Epithelial cell of esophagus (primary cell): ENCODE data around the gene FYB1.

ENCODE experiments used
- DNase-seq: peaks from one replicate; pipeline ENCODE4 v3.0.0; 2010; ENCODE audit warnings: low read depth
- H3K4me3 ChIP-seq: 2 replicates; pipeline ENCODE4 v1.5.1; 2011; ENCODE audit warnings: mild to moderate bottlenecking, low read length, control low read depth
- TF ChIP-seq, protein P1 (sequence below): IDR thresholded peaks from 2 replicates; pipeline ENCODE4 v1.5.1; 2011; ENCODE audit warnings: low read depth, mild to moderate bottlenecking, low read length, control low read depth, inconsistent platforms; ENCODE audit not compliant: insufficient read depth; ENCODE audit errors: missing control alignments

The FYB1 gene

DNA sequence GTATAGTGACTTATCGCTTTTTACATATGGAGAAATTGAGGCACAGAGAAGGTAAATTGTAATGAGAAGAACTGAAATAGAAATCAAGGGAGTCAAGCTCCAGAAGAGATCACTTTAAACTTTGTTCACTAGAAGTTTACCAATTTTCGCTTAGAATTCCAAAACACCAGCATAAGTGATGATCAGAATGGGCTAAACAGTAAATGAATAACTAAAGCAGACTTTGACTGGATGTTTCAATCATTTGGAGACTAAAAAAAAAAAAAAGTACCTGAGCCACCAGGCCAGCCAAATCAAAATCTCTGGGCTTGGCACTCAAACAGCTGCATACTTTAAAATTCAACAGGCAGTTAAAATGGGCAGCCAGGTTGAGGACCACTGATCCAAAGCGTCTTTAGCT lies 38.2 kb upstream of the FYB1 start:
- TF ChIP-seq, protein P1, sequence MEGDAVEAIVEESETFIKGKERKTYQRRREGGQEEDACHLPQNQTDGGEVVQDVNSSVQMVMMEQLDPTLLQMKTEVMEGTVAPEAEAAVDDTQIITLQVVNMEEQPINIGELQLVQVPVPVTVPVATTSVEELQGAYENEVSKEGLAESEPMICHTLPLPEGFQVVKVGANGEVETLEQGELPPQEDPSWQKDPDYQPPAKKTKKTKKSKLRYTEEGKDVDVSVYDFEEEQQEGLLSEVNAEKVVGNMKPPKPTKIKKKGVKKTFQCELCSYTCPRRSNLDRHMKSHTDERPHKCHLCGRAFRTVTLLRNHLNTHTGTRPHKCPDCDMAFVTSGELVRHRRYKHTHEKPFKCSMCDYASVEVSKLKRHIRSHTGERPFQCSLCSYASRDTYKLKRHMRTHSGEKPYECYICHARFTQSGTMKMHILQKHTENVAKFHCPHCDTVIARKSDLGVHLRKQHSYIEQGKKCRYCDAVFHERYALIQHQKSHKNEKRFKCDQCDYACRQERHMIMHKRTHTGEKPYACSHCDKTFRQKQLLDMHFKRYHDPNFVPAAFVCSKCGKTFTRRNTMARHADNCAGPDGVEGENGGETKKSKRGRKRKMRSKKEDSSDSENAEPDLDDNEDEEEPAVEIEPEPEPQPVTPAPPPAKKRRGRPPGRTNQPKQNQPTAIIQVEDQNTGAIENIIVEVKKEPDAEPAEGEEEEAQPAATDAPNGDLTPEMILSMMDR = no peak
- H3K4me3 ChIP-seq = no peak overlapping the region
- no peak for DNase-seq

DNA sequence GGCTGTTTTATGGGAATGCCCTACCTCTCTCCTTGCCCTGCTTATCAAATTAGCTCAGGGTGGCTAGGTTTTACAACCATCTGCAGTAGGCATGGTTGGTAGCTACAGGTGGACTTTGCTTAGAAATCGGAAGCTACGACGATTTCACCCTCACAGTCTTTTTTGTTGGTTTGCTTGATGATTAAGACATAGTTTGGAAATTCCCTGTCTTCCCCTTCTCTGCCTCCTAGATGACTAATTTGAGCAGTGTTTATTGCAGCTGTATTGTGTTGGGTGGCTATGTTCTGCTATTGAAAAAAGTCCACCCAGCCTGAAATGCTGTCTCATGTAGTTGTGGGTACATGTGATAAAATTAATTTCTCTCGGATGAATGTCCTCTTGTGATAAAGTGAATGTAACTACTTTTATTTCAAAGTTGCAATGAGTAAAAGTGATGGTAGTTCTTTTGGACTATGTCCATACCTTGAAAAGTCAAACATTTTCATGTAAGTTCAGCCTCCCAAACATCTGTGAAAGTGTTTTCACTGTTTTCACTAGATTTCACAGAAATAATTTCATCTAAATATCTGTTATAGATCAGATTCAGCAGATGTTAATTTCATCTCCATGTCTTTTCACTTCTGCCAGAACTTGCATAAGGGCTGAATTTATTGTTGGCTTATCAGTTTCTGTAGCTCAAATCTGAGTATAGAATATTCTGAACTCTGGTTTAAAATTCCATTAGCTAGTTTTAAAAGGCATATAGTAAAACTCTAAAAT lies 37.3 kb upstream of the FYB1 start:
- peak; percentile 93 for DNase-seq
- no peak overlapping the region for H3K4me3 ChIP-seq
- TF ChIP-seq, protein P1 = no peak

DNA sequence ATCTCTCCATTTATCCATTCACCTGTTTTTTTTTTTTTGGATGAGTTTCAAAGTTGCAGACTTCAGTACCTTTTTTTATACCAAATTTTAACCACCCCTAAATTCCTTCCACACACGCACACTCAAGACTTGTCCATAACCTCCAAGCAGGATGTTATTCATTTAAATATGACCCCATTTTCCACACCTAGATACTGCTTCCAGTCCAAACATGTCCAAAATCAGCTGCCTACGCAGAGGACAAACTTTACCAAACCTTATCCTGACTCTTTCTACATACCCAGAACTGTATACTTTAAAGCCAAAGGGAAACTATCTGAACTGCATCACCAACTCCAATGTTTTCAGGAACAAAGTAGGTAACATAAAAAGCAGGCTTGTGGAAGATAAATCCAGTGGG lies 36.0 kb upstream of the FYB1 start:
- DNase-seq = peak; percentile 93
- no peak overlapping the region for H3K4me3 ChIP-seq
- TF ChIP-seq, protein P1 = no peak

DNA sequence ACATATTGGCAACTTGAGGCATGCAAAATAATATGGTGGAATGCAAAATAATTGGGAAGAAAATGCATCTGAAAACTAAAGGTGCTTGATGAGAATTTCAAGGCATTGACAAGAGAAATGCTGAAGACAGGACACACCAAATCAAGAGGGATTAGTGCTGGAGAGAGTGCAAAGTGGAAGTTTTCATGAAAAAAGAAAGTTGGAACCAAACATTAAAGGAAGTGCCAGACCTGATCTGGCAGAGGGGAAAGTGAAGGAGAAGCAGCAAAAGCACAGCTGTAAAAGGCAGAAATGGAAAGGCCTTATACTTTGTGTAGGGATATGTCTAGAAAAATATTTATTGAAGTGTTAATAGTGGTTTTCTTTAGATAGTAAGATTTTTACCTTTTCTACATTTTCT lies 35.3 kb upstream of the FYB1 start:
- H3K4me3 ChIP-seq = no peak overlapping the region
- no peak for DNase-seq
- TF ChIP-seq, protein P1 = no peak

DNA sequence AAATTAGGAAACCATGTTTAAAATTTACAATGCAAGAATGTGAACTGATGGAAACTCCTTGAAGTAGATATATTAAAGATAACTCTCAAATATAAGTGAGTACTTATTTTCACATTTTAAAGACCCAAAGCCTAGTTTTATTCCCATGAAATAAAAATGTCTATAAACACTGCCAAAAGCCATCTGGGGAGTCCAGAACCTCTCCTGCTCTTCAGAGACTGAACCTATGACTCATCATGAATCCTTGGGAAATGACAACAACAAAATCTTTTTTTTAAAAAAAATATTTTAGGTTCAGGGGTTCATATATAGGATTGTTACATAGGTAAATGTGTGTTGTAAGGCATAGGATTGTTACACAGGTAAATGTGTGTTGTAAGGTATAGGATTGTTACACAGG lies 33.8 kb upstream of the FYB1 start:
- H3K4me3 ChIP-seq = no peak overlapping the region
- peak; percentile 51 for DNase-seq
- TF ChIP-seq, protein P1 = no peak

DNA sequence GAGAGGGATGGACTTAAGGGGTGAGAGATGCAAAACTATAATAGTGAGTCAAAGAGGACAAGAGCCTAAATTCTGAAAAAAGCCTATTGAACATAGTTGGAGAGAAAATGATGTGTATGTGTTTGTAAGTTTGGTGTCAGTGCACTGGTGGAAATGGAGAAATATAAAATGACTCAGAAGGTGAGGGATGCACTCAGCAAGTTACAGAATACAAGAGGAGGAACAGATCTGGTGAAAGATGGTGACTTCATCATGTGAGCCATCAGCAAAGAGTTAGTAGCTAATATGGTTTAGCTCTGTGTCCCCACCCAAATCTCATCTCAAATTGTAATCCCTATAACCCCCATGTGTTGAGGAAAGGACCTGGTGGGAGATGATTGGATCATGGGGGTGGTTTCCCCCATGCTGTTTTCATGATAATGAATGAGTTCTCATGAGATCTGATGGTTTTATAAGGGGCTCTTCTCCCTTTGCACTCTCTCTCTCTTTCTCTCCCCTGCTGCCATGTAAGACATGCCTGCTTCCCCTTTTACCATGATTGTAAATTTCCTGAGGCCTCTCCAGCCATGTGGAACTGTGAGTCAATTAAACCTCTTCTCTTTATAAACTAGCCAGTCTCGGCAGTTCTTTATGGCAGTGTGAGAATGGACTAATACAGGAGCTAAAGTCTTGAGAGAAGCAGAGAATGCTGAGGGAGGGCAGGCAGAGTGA lies 30.4 kb upstream of the FYB1 start:
- peak; percentile 62 for DNase-seq
- TF ChIP-seq, protein P1 = no peak
- no peak overlapping the region for H3K4me3 ChIP-seq
